ENCODE measurements around the gene ADAMTS17.

Gene ADAMTS17

GRCh38 chr15:100043692-100044091, 298.1 kb downstream of the ADAMTS17 start:
- no peak for DNase-seq (ENCODE audit: low read depth)

GRCh38 chr15:100043068-100043641, 298.6 kb downstream of the ADAMTS17 start:
- no peak for DNase-seq (ENCODE audit: low read depth)

GRCh38 chr15:100042558-100042957, 299.2 kb downstream of the ADAMTS17 start:
- DNase-seq (ENCODE audit: low read depth): no peak

- no peak for DNase-seq (ENCODE audit: low read depth)
Measured at GRCh38 chr15:100041127-100041828, 300.5 kb downstream of the ADAMTS17 start.

- no peak for DNase-seq (ENCODE audit: low read depth)
Measured at GRCh38 chr15:100039994-100040393, 301.8 kb downstream of the ADAMTS17 start.

- DNase-seq (ENCODE audit: low read depth): no peak
Measured at GRCh38 chr15:100038736-100039135, 303.0 kb downstream of the ADAMTS17 start.

GRCh38 chr15:100037901-100038300, 303.9 kb downstream of the ADAMTS17 start:
- DNase-seq (ENCODE audit: low read depth): no peak

- DNase-seq (ENCODE audit: low read depth): no peak
Measured at GRCh38 chr15:100036015-100036414, 305.8 kb downstream of the ADAMTS17 start.

GRCh38 chr15:100034191-100034590, 307.6 kb downstream of the ADAMTS17 start:
- DNase-seq (ENCODE audit: low read depth): no peak

GRCh38 chr15:100033140-100033857, 308.5 kb downstream of the ADAMTS17 start:
- DNase-seq (ENCODE audit: low read depth): no peak

- no peak for DNase-seq (ENCODE audit: low read depth)
Measured at GRCh38 chr15:100032358-100033085, 309.3 kb downstream of the ADAMTS17 start.

GRCh38 chr15:100031665-100032357, 310.0 kb downstream of the ADAMTS17 start:
- no peak for DNase-seq (ENCODE audit: low read depth)

- no peak for DNase-seq (ENCODE audit: low read depth)
Measured at GRCh38 chr15:100030586-100031229, 311.1 kb downstream of the ADAMTS17 start.

- no peak for DNase-seq (ENCODE audit: low read depth)
Measured at GRCh38 chr15:100029868-100030479, 311.8 kb downstream of the ADAMTS17 start.

GRCh38 chr15:100029045-100029444, 312.7 kb downstream of the ADAMTS17 start:
- no peak for DNase-seq (ENCODE audit: low read depth)

GRCh38 chr15:100026041-100026440, 315.7 kb downstream of the ADAMTS17 start:
- no peak for DNase-seq (ENCODE audit: low read depth)

- DNase-seq (ENCODE audit: low read depth): no peak
Measured at GRCh38 chr15:100022806-100023205, 319.0 kb downstream of the ADAMTS17 start.

GRCh38 chr15:100022391-100022790, 319.4 kb downstream of the ADAMTS17 start:
- no peak for DNase-seq (ENCODE audit: low read depth)

- no peak for DNase-seq (ENCODE audit: low read depth)
Measured at GRCh38 chr15:100021653-100022052, 320.1 kb downstream of the ADAMTS17 start.

GRCh38 chr15:100020614-100021013, 321.2 kb downstream of the ADAMTS17 start:
- no peak for DNase-seq (ENCODE audit: low read depth)

GRCh38 chr15:100020189-100020588, 321.6 kb downstream of the ADAMTS17 start:
- no peak for DNase-seq (ENCODE audit: low read depth)
